Measurements from ENCODE around the gene GPC6.

GPC6 gene

DNA sequence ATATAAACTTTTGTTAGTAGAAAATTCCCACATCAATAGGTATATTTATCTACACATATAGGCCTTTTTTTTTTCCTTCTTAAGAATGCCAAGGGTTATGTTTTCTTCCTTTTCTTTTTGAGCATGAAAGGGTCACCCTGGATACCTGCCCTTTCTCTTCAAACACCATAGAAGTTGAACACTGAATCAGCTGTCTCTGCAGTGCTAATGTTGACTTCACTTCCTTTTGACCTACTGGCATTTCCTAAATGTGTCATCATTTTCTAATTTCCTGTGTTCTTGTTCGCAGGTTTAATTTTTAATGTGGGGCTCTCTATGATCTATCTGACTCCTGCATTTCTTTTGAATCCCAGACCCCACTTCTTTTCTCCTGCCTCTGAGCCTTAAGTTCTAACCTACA is 532.0 kb downstream of the GPC6 start:
- no peak for TF ChIP-seq CTCF (IDR thresholded peaks at IDR 0.05; ENCODE audit: poor library complexity, severe bottlenecking)
- no peak overlapping the region for H3K4me3 ChIP-seq (ENCODE audit: severe bottlenecking)
- H3K4me1 ChIP-seq (ENCODE audit: insufficient read depth, poor library complexity, severe bottlenecking) = peaks cover 7% of the 10 kb centered on the region
- H3K9me3 ChIP-seq (ENCODE audit: severe bottlenecking) = no peaks in the 10 kb centered on the region
- no peaks in the 10 kb centered on the region for H3K27me3 ChIP-seq (ENCODE audit: insufficient read depth, poor library complexity, severe bottlenecking)
- ATAC-seq (ENCODE audit: low read depth) = peak; percentile 60; the same call in 1 of the 3 replicates
- H3K27ac ChIP-seq (ENCODE audit: poor library complexity, severe bottlenecking) = peak overlapping the region; percentile 33
- no peak for DNase-seq (ENCODE audit: low spot score)
- H3K36me3 ChIP-seq (ENCODE audit: low read depth) = no peaks in the 10 kb centered on the region

- no peak overlapping the region for H3K27ac ChIP-seq (ENCODE audit: poor library complexity, severe bottlenecking)
- H3K36me3 ChIP-seq (ENCODE audit: low read depth) = no peaks in the 10 kb centered on the region
- no peaks in the 10 kb centered on the region for H3K27me3 ChIP-seq (ENCODE audit: insufficient read depth, poor library complexity, severe bottlenecking)
- DNase-seq (ENCODE audit: low spot score) = no peak
- H3K9me3 ChIP-seq (ENCODE audit: severe bottlenecking) = no peaks in the 10 kb centered on the region
- TF ChIP-seq CTCF (IDR thresholded peaks at IDR 0.05; ENCODE audit: poor library complexity, severe bottlenecking) = no peak
- peaks cover 7% of the 10 kb centered on the region for H3K4me1 ChIP-seq (ENCODE audit: insufficient read depth, poor library complexity, severe bottlenecking)
- no peak for ATAC-seq (ENCODE audit: low read depth)
- H3K4me3 ChIP-seq (ENCODE audit: severe bottlenecking) = no peak overlapping the region
Observed at GRCh38 chr13:93762708-93763426, 536.3 kb downstream of the GPC6 start.

DNA sequence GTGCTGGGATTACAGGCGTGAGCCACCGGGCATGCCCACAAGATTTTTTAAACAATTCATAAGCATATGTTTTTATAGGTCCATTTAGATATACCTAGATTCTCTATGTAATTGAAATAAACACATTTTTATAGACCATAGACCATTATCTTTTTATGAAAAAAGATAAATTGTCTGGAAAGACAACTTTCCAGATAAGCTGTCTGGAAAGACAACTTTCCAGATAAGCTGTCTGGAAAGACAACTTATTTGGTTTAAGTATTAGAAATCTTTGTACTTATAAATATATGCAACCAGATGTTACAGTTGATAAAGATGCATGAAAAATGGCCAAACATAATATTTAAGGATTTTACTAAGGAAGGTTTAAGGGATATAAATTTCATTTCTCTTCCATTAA is 538.5 kb downstream of the GPC6 start:
- ATAC-seq (ENCODE audit: low read depth) (no peak), DNase-seq (ENCODE audit: low spot score) (no peak)
- Histone ChIP-seq H3K36me3 (ENCODE audit: low read depth) (no peaks in the 10 kb centered on the region), H3K27me3 (ENCODE audit: insufficient read depth, poor library complexity, severe bottlenecking) (no peaks in the 10 kb centered on the region), H3K9me3 (ENCODE audit: severe bottlenecking) (no peaks in the 10 kb centered on the region), H3K27ac (ENCODE audit: poor library complexity, severe bottlenecking) (no peak overlapping the region), H3K4me1 (ENCODE audit: insufficient read depth, poor library complexity, severe bottlenecking) (peaks cover 4% of the 10 kb centered on the region), H3K4me3 (ENCODE audit: severe bottlenecking) (no peak overlapping the region)
- no peak for TF ChIP-seq CTCF (IDR thresholded peaks at IDR 0.05; ENCODE audit: poor library complexity, severe bottlenecking)

DNA sequence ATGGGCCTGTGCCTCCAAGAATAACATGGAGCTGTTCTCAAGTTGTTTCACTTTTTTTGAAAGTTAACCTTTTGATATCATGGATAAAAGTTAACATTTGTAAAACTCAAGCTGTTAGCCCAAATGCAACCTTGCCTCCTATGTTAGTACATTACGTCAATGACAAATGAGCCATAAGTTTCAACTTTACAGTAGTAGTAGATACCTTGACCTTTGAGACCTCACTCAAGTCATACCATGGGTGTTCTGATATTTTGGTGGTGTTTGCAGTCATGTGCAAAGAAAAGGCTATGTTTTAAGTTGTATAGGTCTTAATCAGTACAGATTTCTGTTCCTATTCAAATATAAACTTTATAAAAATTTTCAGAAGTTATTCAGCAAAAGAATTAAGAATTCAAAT is 539.2 kb downstream of the GPC6 start:
- H3K27ac ChIP-seq (ENCODE audit: poor library complexity, severe bottlenecking) = no peak overlapping the region

More for the DNA sequence above, 539.2 kb downstream of the GPC6 start:
- ATAC-seq (ENCODE audit: low read depth) (no peak), DNase-seq (ENCODE audit: low spot score) (no peak)
- Histone ChIP-seq H3K27me3 (ENCODE audit: insufficient read depth, poor library complexity, severe bottlenecking) (no peaks in the 10 kb centered on the region), H3K9me3 (ENCODE audit: severe bottlenecking) (no peaks in the 10 kb centered on the region), H3K36me3 (ENCODE audit: low read depth) (no peaks in the 10 kb centered on the region), H3K4me1 (ENCODE audit: insufficient read depth, poor library complexity, severe bottlenecking) (peaks cover 5% of the 10 kb centered on the region), H3K4me3 (ENCODE audit: severe bottlenecking) (no peak overlapping the region)
- TF ChIP-seq CTCF (IDR thresholded peaks at IDR 0.05; ENCODE audit: poor library complexity, severe bottlenecking) = no peak
